Calu3 (cell line): ENCODE data around the gene PKP4. TPM values are rescaled to one million over a fixed set of nuclear protein-coding genes. Genes with fewer than 3 reads are reported as not detected.

Experiments
- BruUV-seq: library from RNA; stranded (reverse); fragments of 400-500 nt; replicated peaks from 2 replicates; lab custom pipeline; 2021; lab: Mats Ljungman, UMichigan
- CTCF ChIA-PET: fragments of 300-600 bp; sonication (Branson Sonifier 250); formaldehyde crosslinking; loops from one replicate; lab custom pipeline; 2022; ENCODE audit warnings: antibody characterized with exemption; lab: Charles Lee
- DNase-seq: peaks from one replicate; pipeline ENCODE4 v3.0.0; 2022
- H3K27ac Mint-ChIP-seq: one replicate; pipeline ENCODE4 v1.8.0; 2022; ENCODE audit warnings: mixed read lengths; ENCODE audit not compliant: unreplicated experiment
- H3K27me3 Mint-ChIP-seq: one replicate; pipeline ENCODE4 v1.8.0; 2022; ENCODE audit warnings: mixed read lengths; ENCODE audit not compliant: unreplicated experiment
- H3K36me3 Mint-ChIP-seq: one replicate; pipeline ENCODE4 v1.8.0; 2022; ENCODE audit warnings: mild to moderate bottlenecking, moderate library complexity, mixed read lengths; ENCODE audit not compliant: insufficient read depth, unreplicated experiment
- H3K4me1 Mint-ChIP-seq: one replicate; pipeline ENCODE4 v1.8.0; 2022; ENCODE audit warnings: mild to moderate bottlenecking, low read depth, mixed read lengths; ENCODE audit not compliant: unreplicated experiment
- H3K4me3 Mint-ChIP-seq: one replicate; pipeline ENCODE4 v1.8.0; 2022; ENCODE audit warnings: mild to moderate bottlenecking, low read depth, moderate library complexity, mixed read lengths; ENCODE audit not compliant: unreplicated experiment
- H3K9me3 Mint-ChIP-seq: one replicate; pipeline ENCODE4 v1.8.0; 2022; ENCODE audit warnings: low read depth, mixed read lengths; ENCODE audit not compliant: unreplicated experiment
- CTCF ChIP-seq: fragments of 200-600 bp; IDR thresholded peaks from one replicate; pipeline ENCODE4 v1.8.0; 2022; ENCODE audit warnings: antibody characterized with exemption; ENCODE audit not compliant: unreplicated experiment
- intact Hi-C: fragments of 100-400 bp; cut with micrococcal nuclease; formaldehyde crosslinking; loops from one replicate; pipeline ENCODE4 v1.10.0; 2022; ENCODE audit not compliant: unreplicated experiment
- total RNA-seq: library from RNA; stranded (reverse); gene quantifications from 2 replicates; pipeline ENCODE4 v1.2.3, GENCODE V29; 2022

PKP4 gene
- total RNA-seq, 1 experiment from 2014 or later = 137 TPM

- CTCF ChIA-PET = interaction anchor here (0.8 to 1.6 kb wide), 2 partner anchors 116 to 395 kb away, joined by 5 to 7 read pairs; no protein-coding TSS in a partner anchor
- peak; percentile 29 for DNase-seq
- no TSS peak for BruUV-seq
- intact Hi-C loops = no loop called here
- H3K9me3 Mint-ChIP-seq = no peaks in the 10 kb centered on the region
- no peaks in the 10 kb centered on the region for H3K36me3 Mint-ChIP-seq
- no peak overlapping the region for H3K4me3 Mint-ChIP-seq
- no peaks in the 10 kb centered on the region for H3K27me3 Mint-ChIP-seq
- H3K4me1 Mint-ChIP-seq = peaks cover 23% of the 10 kb centered on the region
- no peak overlapping the region for H3K27ac Mint-ChIP-seq
- TF ChIP-seq CTCF = no peak
Measured at GRCh38 chr2:158573739-158574138, 117.0 kb downstream of the PKP4 start.

GRCh38 chr2:158575051-158575635 is 118.4 kb downstream of the PKP4 start:
- BruUV-seq = no TSS peak
- no peak for TF ChIP-seq CTCF
- no peak overlapping the region for H3K4me3 Mint-ChIP-seq

GRCh38 chr2:158577141-158577540 is 120.4 kb downstream of the PKP4 start:
- Mint-ChIP-seq H3K9me3 (no peaks in the 10 kb centered on the region), H3K36me3 (no peaks in the 10 kb centered on the region), H3K4me3 (no peak overlapping the region), H3K27me3 (no peaks in the 10 kb centered on the region), H3K27ac (no peak overlapping the region), H3K4me1 (peaks cover 38% of the 10 kb centered on the region)
- CTCF ChIA-PET = interaction anchor here (0.7 kb wide), 1 partner anchor 1038 kb away, joined by 3 read pairs; no protein-coding TSS in a partner anchor
- BruUV-seq = no TSS peak
- TF ChIP-seq CTCF = no peak
- DNase-seq = no peak
- intact Hi-C loops = no loop called here

More at GRCh38 chr2:158575051-158575635, 118.4 kb downstream of the PKP4 start:
- CTCF ChIA-PET = interaction anchor here (1.6 kb wide), 1 partner anchor 117 kb away, joined by 5 read pairs; no protein-coding TSS in a partner anchor
- DNase-seq = no peak
- Mint-ChIP-seq H3K9me3 (no peaks in the 10 kb centered on the region), H3K27me3 (no peaks in the 10 kb centered on the region), H3K27ac (no peak overlapping the region), H3K36me3 (no peaks in the 10 kb centered on the region), H3K4me1 (peaks cover 36% of the 10 kb centered on the region)
- intact Hi-C loops = no loop called here

GRCh38 chr2:158578703-158579330 is 122.1 kb downstream of the PKP4 start:
- no peaks in the 10 kb centered on the region for H3K36me3 Mint-ChIP-seq
- DNase-seq = no peak
- no peak overlapping the region for H3K27ac Mint-ChIP-seq
- no peaks in the 10 kb centered on the region for H3K9me3 Mint-ChIP-seq
- H3K4me3 Mint-ChIP-seq = no peak overlapping the region
- intact Hi-C loops = no loop called here
- H3K4me1 Mint-ChIP-seq = peaks cover 36% of the 10 kb centered on the region
- CTCF ChIA-PET = no interaction called here
- BruUV-seq = no TSS peak
- H3K27me3 Mint-ChIP-seq = no peaks in the 10 kb centered on the region
- TF ChIP-seq CTCF = no peak
